ENCODE measurements around the gene FLAD1.

GRCh38 chr1:155022136-155022926 is 39.2 kb downstream of the FLAD1 start:
- TF ChIP-seq POLR2A (IDR thresholded peaks at IDR 0.05) (no peak), CTCF (IDR thresholded peaks at IDR 0.05) (no peak)
